22Rv1 (cell line): ENCODE measurements around the gene RRP15.

ENCODE experiments used
- CTCF ChIP-seq: fragments of 450-650 bp; IDR thresholded peaks from 2 replicates; pipeline ENCODE4 v1.5.1; 2017; ENCODE audit warnings: mild to moderate bottlenecking
- ZFX ChIP-seq: fragments of 450-650 bp; IDR thresholded peaks from 2 replicates; pipeline ENCODE4 v1.6.1; 2017; ENCODE audit warnings: antibody characterized with exemption, borderline replicate concordance

GRCh38 chr1:218347336-218347722, 62.2 kb downstream of the RRP15 start:
- TF ChIP-seq CTCF (no peak), ZFX (no peak)
